HAP-1 (cell line): ENCODE data around the gene SEC11A.
A peak's percentile ranks its signal among the peaks of the same experiment; 100 is the strongest.
"Not testable (repeated sequence)": the region's sequence is repeated elsewhere in the genome, so short reads cannot be mapped to it uniquely, and the experiment has no call there.

Source experiments
- DNase-seq, 2 experiments: peaks; one replicate each; pipeline ENCODE4 v3.0.0-alpha.2; 2016 to 2020; ENCODE audit warnings: low spot score in 2 of 2
- H3K27me3 ChIP-seq: fragments of 250-450 bp; sonication (Bioruptor Pico); 2 replicates; pipeline ENCODE4 v1.5.1; 2020; ENCODE audit warnings: low read depth, mild to moderate bottlenecking, moderate library complexity
- H3K36me3 ChIP-seq: fragments of 250-450 bp; sonication (Bioruptor Pico); replicated peaks from 2 replicates; pipeline ENCODE4 v1.5.1; 2020; ENCODE audit warnings: mild to moderate bottlenecking
- H3K4me1 ChIP-seq: fragments of 250-450 bp; sonication (Bioruptor Pico); 2 replicates; pipeline ENCODE4 v1.5.1; 2020; ENCODE audit warnings: mild to moderate bottlenecking
- H3K4me3 ChIP-seq: fragments of 250-450 bp; sonication (Bioruptor Pico); 2 replicates; pipeline ENCODE4 v1.5.1; 2020; ENCODE audit warnings: mild to moderate bottlenecking, moderate library complexity
- H3K9me3 ChIP-seq: fragments of 250-450 bp; sonication (Bioruptor Pico); 2 replicates; pipeline ENCODE4 v1.5.1; 2020; ENCODE audit warnings: mild to moderate bottlenecking, moderate library complexity
- in situ Hi-C: fragments of 300-500 bp; cut with MboI; formaldehyde crosslinking; loops from 3 replicates; pipeline ENCODE4 v1.14.3; 2020; ENCODE audit warnings: low sequenced_read_pairs, inconsistent platforms, mixed read lengths

Gene SEC11A

GRCh38 chr15:84725001-84725491 is 9.1 kb upstream of the SEC11A start:
- in situ Hi-C loops = no loop called here
- DNase-seq = no peak
- H3K27me3 ChIP-seq = no peaks in the 10 kb centered on the region
- H3K4me3 ChIP-seq = no peak overlapping the region
- H3K36me3 ChIP-seq = no peaks in the 10 kb centered on the region
- no peaks in the 10 kb centered on the region for H3K9me3 ChIP-seq
- H3K4me1 ChIP-seq = no peaks in the 10 kb centered on the region

DNA sequence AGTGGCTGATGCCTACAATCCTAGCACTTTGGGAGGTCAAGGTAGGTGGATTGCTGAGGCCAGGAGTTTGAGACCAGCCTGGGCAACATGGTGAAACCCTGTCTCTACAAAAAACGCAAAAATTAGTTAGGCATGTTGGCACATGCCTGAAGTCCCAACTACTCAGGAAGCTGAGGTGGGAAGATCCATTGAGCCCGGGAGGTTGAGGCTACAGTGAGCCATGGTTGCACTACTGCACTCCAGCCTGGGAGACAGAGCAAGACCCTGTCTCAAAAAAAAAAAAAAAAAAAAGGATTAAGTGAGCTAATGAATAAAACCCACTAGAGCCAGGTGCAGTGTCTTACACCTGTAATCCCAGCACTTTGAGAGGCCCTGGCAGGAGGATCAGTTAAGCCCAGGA is 6.7 kb upstream of the SEC11A start:
- H3K9me3 ChIP-seq = no peaks in the 10 kb centered on the region
- no peaks in the 10 kb centered on the region for H3K36me3 ChIP-seq
- no peak overlapping the region for H3K4me3 ChIP-seq
- no peaks in the 10 kb centered on the region for H3K27me3 ChIP-seq
- in situ Hi-C loops = no loop called here
- no peaks in the 10 kb centered on the region for H3K4me1 ChIP-seq
- DNase-seq = no peak

- no peak overlapping the region for H3K4me3 ChIP-seq
- H3K36me3 ChIP-seq = no peaks in the 10 kb centered on the region
- H3K9me3 ChIP-seq = no peaks in the 10 kb centered on the region
- in situ Hi-C loops = no loop called here
- DNase-seq = no peak
- H3K27me3 ChIP-seq = no peaks in the 10 kb centered on the region
- H3K4me1 ChIP-seq = peaks cover 3% of the 10 kb centered on the region
Measured at GRCh38 chr15:84721371-84721770, 5.4 kb upstream of the SEC11A start.

GRCh38 chr15:84715441-84716035 is 401 bp downstream of the SEC11A start:
- in situ Hi-C loops = no loop called here
- Histone ChIP-seq H3K36me3 (peaks cover 28% of the 10 kb centered on the region), H3K4me3 (peak overlapping the region; percentile 89), H3K4me1 (peaks cover 15% of the 10 kb centered on the region), H3K9me3 (no peaks in the 10 kb centered on the region), H3K27me3 (no peaks in the 10 kb centered on the region)
- peak; percentile 52 to 65 for DNase-seq

DNA sequence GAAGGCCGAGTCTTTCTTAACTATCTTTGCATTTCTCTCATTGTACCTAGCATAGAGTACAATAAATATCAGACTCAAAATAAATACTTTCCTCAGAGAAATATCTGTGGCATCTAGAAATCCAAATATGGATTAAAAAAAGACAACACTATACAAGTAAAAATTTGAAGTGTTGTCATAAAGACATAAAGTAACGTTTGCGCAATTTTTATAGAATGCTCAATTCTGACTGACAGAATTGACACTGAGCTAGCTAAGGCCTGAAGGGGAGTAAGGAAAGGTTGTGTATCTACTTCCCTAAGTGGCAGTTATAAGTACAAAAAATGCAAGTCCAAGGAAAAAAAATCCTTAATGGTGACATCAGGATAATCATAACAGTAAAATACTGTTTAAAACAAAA is 1.1 kb downstream of the SEC11A start:
- in situ Hi-C loops = no loop called here
- Histone ChIP-seq H3K4me1 (peaks cover 15% of the 10 kb centered on the region), H3K4me3 (peak overlapping the region; percentile 89), H3K27me3 (no peaks in the 10 kb centered on the region), H3K9me3 (no peaks in the 10 kb centered on the region), H3K36me3 (peaks cover 33% of the 10 kb centered on the region)
- no peak for DNase-seq

- Histone ChIP-seq H3K9me3 (no peaks in the 10 kb centered on the region), H3K27me3 (no peaks in the 10 kb centered on the region), H3K4me3 (peak overlapping the region; percentile 89), H3K4me1 (peaks cover 15% of the 10 kb centered on the region), H3K36me3 (peaks cover 38% of the 10 kb centered on the region)
- DNase-seq = no peak
- in situ Hi-C loops = no loop called here
Measured at GRCh38 chr15:84714372-84714771, 1.6 kb downstream of the SEC11A start.

GRCh38 chr15:84703808-84704207 is 12.1 kb downstream of the SEC11A start:
- DNase-seq = no peak
- Histone ChIP-seq H3K4me3 (no peak overlapping the region), H3K27me3 (no peaks in the 10 kb centered on the region), H3K9me3 (no peaks in the 10 kb centered on the region), H3K36me3 (peaks cover 36% of the 10 kb centered on the region), H3K4me1 (no peaks in the 10 kb centered on the region)
- in situ Hi-C loops = no loop called here

DNA sequence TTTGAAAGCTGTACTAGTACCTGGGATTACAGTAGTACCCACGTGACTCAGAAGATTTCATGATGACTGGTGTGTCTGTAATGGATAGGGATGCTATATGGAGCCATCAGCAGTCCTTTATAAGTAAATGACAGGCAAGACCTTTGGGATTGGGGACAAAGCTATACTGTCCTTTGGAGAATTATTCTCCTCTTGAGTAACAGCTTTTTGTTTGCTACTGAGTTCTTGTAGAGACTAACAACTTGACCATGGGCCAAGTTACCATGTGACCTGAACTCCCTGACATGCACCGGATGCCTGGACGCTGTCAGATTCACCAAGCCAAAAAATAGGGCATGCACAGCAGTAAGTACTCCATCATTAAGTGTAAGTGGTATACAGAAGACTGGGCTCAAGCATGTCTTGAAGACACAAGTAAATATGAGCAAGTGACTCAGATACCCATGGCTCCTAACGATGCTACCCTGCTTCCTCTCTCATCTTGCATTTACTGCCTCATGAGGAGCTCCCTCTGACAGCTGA is 12.9 kb downstream of the SEC11A start:
- in situ Hi-C loops = no loop called here
- no peaks in the 10 kb centered on the region for H3K27me3 ChIP-seq
- no peak for DNase-seq
- H3K4me1 ChIP-seq = no peaks in the 10 kb centered on the region
- peaks cover 29% of the 10 kb centered on the region for H3K36me3 ChIP-seq
- H3K9me3 ChIP-seq = no peaks in the 10 kb centered on the region
- H3K4me3 ChIP-seq = no peak overlapping the region

DNA sequence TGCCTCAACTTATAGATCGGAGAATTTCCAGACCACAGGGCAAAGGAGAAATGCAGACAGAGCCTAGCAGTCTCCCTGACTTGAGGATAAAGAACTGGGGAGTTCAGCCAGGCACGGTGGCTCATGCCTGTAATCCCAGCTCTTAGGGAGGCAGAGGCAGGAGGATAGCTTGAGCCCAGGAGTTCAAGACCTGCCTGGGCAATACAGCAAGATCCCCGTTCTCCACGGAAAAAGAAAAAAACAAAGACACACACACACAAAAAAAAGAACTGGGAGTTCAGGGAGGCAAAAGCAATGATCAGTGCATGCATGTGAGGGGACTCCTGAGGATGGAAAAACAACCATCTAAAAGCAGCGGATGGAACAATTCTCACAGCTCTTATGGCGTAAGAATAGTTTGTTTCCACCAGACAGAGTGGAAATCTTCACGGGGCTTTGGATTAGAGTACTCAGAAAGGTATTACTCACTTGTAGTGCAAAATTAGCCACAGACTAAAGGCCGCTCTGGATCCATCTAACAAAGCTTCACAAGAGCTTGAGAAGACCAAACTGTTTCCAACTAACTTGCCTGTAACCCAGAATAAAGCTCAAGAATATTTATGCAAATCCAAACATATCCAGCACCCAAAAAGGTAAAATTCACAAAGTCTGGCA is 16.3 kb downstream of the SEC11A start:
- Histone ChIP-seq H3K36me3 (0 out of 2 replicates have a peak, but pooled peaks cover 10% of the 10 kb centered on the region), H3K27me3 (no peaks in the 10 kb centered on the region), H3K9me3 (no peaks in the 10 kb centered on the region), H3K4me3 (no peak overlapping the region), H3K4me1 (no peaks in the 10 kb centered on the region)
- no peak for DNase-seq
- in situ Hi-C loops = no loop called here

GRCh38 chr15:84697236-84697990 is 18.5 kb downstream of the SEC11A start:
- no peaks in the 10 kb centered on the region; the same call in 1 of the 2 replicates for H3K36me3 ChIP-seq
- H3K27me3 ChIP-seq = no peaks in the 10 kb centered on the region
- DNase-seq = no peak
- no peaks in the 10 kb centered on the region for H3K9me3 ChIP-seq
- H3K4me1 ChIP-seq = no peaks in the 10 kb centered on the region
- in situ Hi-C loops = no loop called here
- no peak overlapping the region for H3K4me3 ChIP-seq

- Histone ChIP-seq H3K4me1 (no peaks in the 10 kb centered on the region), H3K27me3 (no peaks in the 10 kb centered on the region), H3K4me3 (no peak overlapping the region), H3K36me3 (no peaks in the 10 kb centered on the region; the same call in 1 of the 2 replicates), H3K9me3 (no peaks in the 10 kb centered on the region)
- DNase-seq = no peak
- in situ Hi-C loops = no loop called here
Measured at GRCh38 chr15:84696757-84697156, 19.2 kb downstream of the SEC11A start.

- Histone ChIP-seq H3K9me3 (no peaks in the 10 kb centered on the region), H3K27me3 (no peaks in the 10 kb centered on the region), H3K36me3 (peaks cover 53% of the 10 kb centered on the region), H3K4me3 (no peak overlapping the region), H3K4me1 (no peaks in the 10 kb centered on the region)
- DNase-seq = no peak
- in situ Hi-C loops = no loop called here
Measured at GRCh38 chr15:84690342-84690741, 25.6 kb downstream of the SEC11A start.

DNA sequence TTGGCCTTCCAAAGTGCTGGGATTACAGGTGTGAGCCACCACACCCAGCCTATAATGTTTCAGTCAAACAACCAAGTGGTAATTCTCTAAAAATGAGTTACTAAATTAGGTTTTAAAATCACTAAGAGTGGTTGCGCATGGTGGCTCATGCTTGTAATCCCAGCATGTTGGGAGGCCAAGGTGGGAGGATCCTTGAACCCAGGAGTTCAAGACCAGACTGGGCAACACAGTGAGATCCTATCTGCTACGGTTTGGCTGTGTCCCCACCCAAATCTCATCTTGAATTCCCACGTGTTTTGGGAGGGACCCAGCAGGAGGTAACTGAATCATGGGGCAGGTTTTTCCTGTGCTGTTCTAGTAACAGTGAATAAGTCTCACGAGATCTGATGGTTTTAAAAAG is 26.1 kb downstream of the SEC11A start:
- Histone ChIP-seq H3K9me3 (no peaks in the 10 kb centered on the region), H3K27me3 (no peaks in the 10 kb centered on the region), H3K4me1 (no peaks in the 10 kb centered on the region), H3K4me3 (no peak overlapping the region), H3K36me3 (peaks cover 55% of the 10 kb centered on the region)
- no peak for DNase-seq
- in situ Hi-C loops = no loop called here

DNA sequence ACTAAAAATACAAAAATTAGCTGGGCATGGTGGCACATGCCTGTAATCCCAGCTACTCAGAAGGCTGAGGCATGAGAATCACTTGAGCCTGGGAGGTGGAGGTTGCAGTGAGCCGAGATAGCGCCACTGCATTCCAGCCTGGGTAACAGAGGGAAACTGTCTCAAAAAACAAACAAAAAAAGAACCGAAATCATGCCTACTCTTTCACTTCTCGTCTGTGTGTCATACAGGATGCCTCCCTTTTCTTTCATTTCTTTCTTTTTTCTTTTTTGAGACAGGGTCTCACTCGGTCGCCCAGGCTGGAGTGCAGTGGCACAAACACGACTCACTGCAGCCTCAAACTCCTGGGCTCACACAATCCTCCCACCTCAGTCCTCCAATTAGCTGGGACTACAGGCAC is 29.5 kb downstream of the SEC11A start:
- in situ Hi-C loops, DNase-seq: not testable (repeated sequence)
- H3K36me3 ChIP-seq = peaks cover 82% of the 10 kb centered on the region

More for the DNA sequence above, 29.5 kb downstream of the SEC11A start:
- not testable (repeated sequence) for H3K4me1 ChIP-seq, H3K4me3 ChIP-seq, H3K9me3 ChIP-seq, H3K27me3 ChIP-seq
